OCI-LY7 (cell line): Measurements from ENCODE around the gene CEP55.

Source experiments
- CTCF ChIP-seq: fragments of 200-600 bp; sonication (generic); conservative IDR thresholded peaks from 2 replicates; pipeline ENCODE4 v1.5.1; 2014; ENCODE audit warnings: mild to moderate bottlenecking, antibody characterized with exemption, low read length, moderate library complexity, mixed read lengths
- EZH2phosphoT487 ChIP-seq: fragments of 200-600 bp; sonication (generic); IDR thresholded peaks from 2 replicates; pipeline ENCODE4 v1.6.1; 2018; ENCODE audit warnings: low read depth, borderline replicate concordance, mild to moderate bottlenecking, mixed run types, antibody characterized with exemption, low read length, moderate library complexity, mixed read lengths

- TF ChIP-seq CTCF (no peak), EZH2phosphoT487 (no peak)
Observed at GRCh38 chr10:93515071-93516005, 18.9 kb downstream of the CEP55 start.
